OCI-LY7 (cell line): ENCODE data around the gene LRIG1. TPM values are rescaled to one million over a fixed set of nuclear protein-coding genes. Genes with fewer than 3 reads are reported as not detected.

ENCODE experiments used
- BruUV-seq: library from RNA; stranded (reverse); fragments of 400-500 nt; replicated peaks from 2 replicates; lab custom pipeline; 2021; lab: Mats Ljungman, UMichigan
- CTCF ChIA-PET: fragments of 300-600 bp; sonication (Branson Sonifier 250); formaldehyde crosslinking; loops from one replicate; lab custom pipeline; 2022; ENCODE audit warnings: antibody characterized with exemption; ENCODE audit not compliant: unreplicated experiment; lab: Charles Lee
- POLR2A ChIA-PET: fragments of 300-600 bp; sonication (Branson Sonifier 250); formaldehyde crosslinking; loops from one replicate; lab custom pipeline; 2022; ENCODE audit warnings: antibody characterized with exemption; lab: Charles Lee
- DNase-seq: peaks from one replicate; pipeline ENCODE4 v3.0.0-alpha.2; 2015; ENCODE audit warnings: low spot score
- H2AFZ ChIP-seq: fragments of 200-600 bp; sonication (generic), shearing (Covaris generic); 2 replicates; pipeline ENCODE4 v1.6.1; 2014; ENCODE audit warnings: mild to moderate bottlenecking, antibody characterized with exemption, low read length, moderate library complexity
- H3K27ac ChIP-seq: fragments of 200-600 bp; sonication (generic); 2 replicates; pipeline ENCODE4 v1.5.1; 2014; ENCODE audit warnings: mixed run types, low read depth, mild to moderate bottlenecking, moderate library complexity, low read length, inconsistent platforms; ENCODE audit not compliant: poor library complexity, severe bottlenecking
- H3K36me3 ChIP-seq: fragments of 200-600 bp; sonication (generic); 2 replicates; pipeline ENCODE4 v1.6.1; 2014; ENCODE audit warnings: mild to moderate bottlenecking, antibody characterized with exemption, low read length, moderate library complexity, mixed read lengths; ENCODE audit not compliant: insufficient read depth
- H3K4me1 ChIP-seq: fragments of 200-600 bp; sonication (generic); 2 replicates; pipeline ENCODE4 v1.5.1; 2014; ENCODE audit warnings: mild to moderate bottlenecking, low read length; ENCODE audit not compliant: insufficient read depth, poor library complexity, severe bottlenecking
- H3K4me2 ChIP-seq: fragments of 200-600 bp; sonication (generic); 2 replicates; pipeline ENCODE4 v1.6.1; 2014; ENCODE audit warnings: mild to moderate bottlenecking, low read length
- H3K4me3 ChIP-seq: fragments of 200-600 bp; sonication (generic); 2 replicates; pipeline ENCODE4 v1.5.1; 2014; ENCODE audit warnings: mild to moderate bottlenecking, low read depth, low read length; ENCODE audit not compliant: poor library complexity, severe bottlenecking
- H3K79me2 ChIP-seq: fragments of 200-600 bp; sonication (generic); 2 replicates; pipeline ENCODE4 v1.6.1; 2016; ENCODE audit warnings: low read depth, mild to moderate bottlenecking, low read length, moderate library complexity, mixed read lengths; ENCODE audit not compliant: insufficient read depth
- H3K9me2 ChIP-seq: fragments of 200-600 bp; sonication (generic); 2 replicates; pipeline ENCODE4 v1.6.1; 2016; ENCODE audit warnings: mild to moderate bottlenecking, low read length, mixed read lengths; ENCODE audit not compliant: insufficient read depth
- H3K9me3 ChIP-seq: fragments of 200-600 bp; sonication (generic); 2 replicates; pipeline ENCODE4 v1.6.1; 2014; ENCODE audit warnings: mild to moderate bottlenecking, mixed run types, low read length, mixed read lengths
- H4K20me1 ChIP-seq: fragments of 200-600 bp; sonication (generic); 2 replicates; pipeline ENCODE4 v1.6.1; 2014; ENCODE audit warnings: mild to moderate bottlenecking, antibody characterized with exemption, low read length, moderate library complexity, mixed read lengths; ENCODE audit not compliant: insufficient read depth
- CTCF ChIP-seq: fragments of 200-600 bp; sonication (generic); conservative IDR thresholded peaks from 2 replicates; pipeline ENCODE4 v1.5.1; 2014; ENCODE audit warnings: mild to moderate bottlenecking, antibody characterized with exemption, low read length, moderate library complexity, mixed read lengths
- EZH2phosphoT487 ChIP-seq: fragments of 200-600 bp; sonication (generic); IDR thresholded peaks from 2 replicates; pipeline ENCODE4 v1.6.1; 2018; ENCODE audit warnings: low read depth, borderline replicate concordance, mild to moderate bottlenecking, mixed run types, antibody characterized with exemption, low read length, moderate library complexity, mixed read lengths
- intact Hi-C: fragments of 100-400 bp; cut with micrococcal nuclease; formaldehyde crosslinking; loops from one replicate; pipeline ENCODE4 v1.10.0; 2022; ENCODE audit not compliant: unreplicated experiment
- total RNA-seq, 2 experiments: library from RNA; depleted of rRNA in 1 of 2; stranded (reverse); fragments of >200 nt in 1 of 2; shearing (Covaris generic) in 1 of 2; gene quantifications; 2 replicates each; pipeline ENCODE4 v1.2.3, GENCODE V29; 2014 to 2022

LRIG1 gene
- total RNA-seq, 2 experiments from 2014 or later, result 84.2 to 115 TPM

- intact Hi-C loops, result loop anchor here (2.0 kb wide), 1 partner anchor 95 kb away; the partner anchor contains the start of gene LRIG1
- Histone ChIP-seq H3K27ac (no peak overlapping the region), H3K4me1 (peaks cover 22% of the 10 kb centered on the region), H2AFZ (no peak overlapping the region), H4K20me1 (no peaks in the 10 kb centered on the region), H3K9me2 (no peaks in the 10 kb centered on the region), H3K4me2 (no peak overlapping the region), H3K79me2 (peaks cover under 1% of the 10 kb centered on the region; the same call in 1 of the 2 replicates), H3K4me3 (no peak overlapping the region), H3K36me3 (peaks cover 100% of the 10 kb centered on the region), H3K9me3 (no peaks in the 10 kb centered on the region)
- TF ChIP-seq EZH2phosphoT487, result no peak
- no peak for TF ChIP-seq CTCF
- DNase-seq, result no peak
- ChIA-PET CTCF (interaction anchor here (1.3 kb wide), 1 partner anchor 96 kb away, joined by 3 read pairs; no protein-coding TSS in a partner anchor), POLR2A (no interaction called here)
- BruUV-seq, result no TSS peak
Measured at GRCh38 chr3:66406163-66406562, 94.7 kb downstream of the LRIG1 start.

GRCh38 chr3:66405701-66406091 is 95.1 kb downstream of the LRIG1 start:
- CTCF ChIA-PET, result no interaction called here
- BruUV-seq, result no TSS peak

More at GRCh38 chr3:66405701-66406091, 95.1 kb downstream of the LRIG1 start:
- peaks cover 100% of the 10 kb centered on the region for H3K36me3 ChIP-seq
- no peak overlapping the region for H3K27ac ChIP-seq
- intact Hi-C loops, result loop anchor here (2.0 kb wide), 1 partner anchor 95 kb away; the partner anchor contains the start of gene LRIG1
- H3K9me3 ChIP-seq, result no peaks in the 10 kb centered on the region
- TF ChIP-seq CTCF (no peak), EZH2phosphoT487 (no peak)
- POLR2A ChIA-PET, result no interaction called here
- no peak overlapping the region for H3K4me3 ChIP-seq
- no peaks in the 10 kb centered on the region for H3K79me2 ChIP-seq
- H4K20me1 ChIP-seq, result no peaks in the 10 kb centered on the region
- H3K4me2 ChIP-seq, result no peak overlapping the region
- no peaks in the 10 kb centered on the region for H3K9me2 ChIP-seq
- peaks cover 21% of the 10 kb centered on the region for H3K4me1 ChIP-seq
- no peak for DNase-seq
- H2AFZ ChIP-seq, result no peak overlapping the region
